ENCODE results near the gene NMUR2. TPM values are rescaled to one million over a fixed set of nuclear protein-coding genes. Genes with fewer than 3 reads are reported as not detected.

Gene NMUR2
- total and polyA plus RNA-seq, 2 of the 8 experiments (the other 6 are each of a cell fraction or from before 2014, with no cell fraction given): 0.11 TPM; not detected in 1

- TF ChIP-seq, protein P1, sequence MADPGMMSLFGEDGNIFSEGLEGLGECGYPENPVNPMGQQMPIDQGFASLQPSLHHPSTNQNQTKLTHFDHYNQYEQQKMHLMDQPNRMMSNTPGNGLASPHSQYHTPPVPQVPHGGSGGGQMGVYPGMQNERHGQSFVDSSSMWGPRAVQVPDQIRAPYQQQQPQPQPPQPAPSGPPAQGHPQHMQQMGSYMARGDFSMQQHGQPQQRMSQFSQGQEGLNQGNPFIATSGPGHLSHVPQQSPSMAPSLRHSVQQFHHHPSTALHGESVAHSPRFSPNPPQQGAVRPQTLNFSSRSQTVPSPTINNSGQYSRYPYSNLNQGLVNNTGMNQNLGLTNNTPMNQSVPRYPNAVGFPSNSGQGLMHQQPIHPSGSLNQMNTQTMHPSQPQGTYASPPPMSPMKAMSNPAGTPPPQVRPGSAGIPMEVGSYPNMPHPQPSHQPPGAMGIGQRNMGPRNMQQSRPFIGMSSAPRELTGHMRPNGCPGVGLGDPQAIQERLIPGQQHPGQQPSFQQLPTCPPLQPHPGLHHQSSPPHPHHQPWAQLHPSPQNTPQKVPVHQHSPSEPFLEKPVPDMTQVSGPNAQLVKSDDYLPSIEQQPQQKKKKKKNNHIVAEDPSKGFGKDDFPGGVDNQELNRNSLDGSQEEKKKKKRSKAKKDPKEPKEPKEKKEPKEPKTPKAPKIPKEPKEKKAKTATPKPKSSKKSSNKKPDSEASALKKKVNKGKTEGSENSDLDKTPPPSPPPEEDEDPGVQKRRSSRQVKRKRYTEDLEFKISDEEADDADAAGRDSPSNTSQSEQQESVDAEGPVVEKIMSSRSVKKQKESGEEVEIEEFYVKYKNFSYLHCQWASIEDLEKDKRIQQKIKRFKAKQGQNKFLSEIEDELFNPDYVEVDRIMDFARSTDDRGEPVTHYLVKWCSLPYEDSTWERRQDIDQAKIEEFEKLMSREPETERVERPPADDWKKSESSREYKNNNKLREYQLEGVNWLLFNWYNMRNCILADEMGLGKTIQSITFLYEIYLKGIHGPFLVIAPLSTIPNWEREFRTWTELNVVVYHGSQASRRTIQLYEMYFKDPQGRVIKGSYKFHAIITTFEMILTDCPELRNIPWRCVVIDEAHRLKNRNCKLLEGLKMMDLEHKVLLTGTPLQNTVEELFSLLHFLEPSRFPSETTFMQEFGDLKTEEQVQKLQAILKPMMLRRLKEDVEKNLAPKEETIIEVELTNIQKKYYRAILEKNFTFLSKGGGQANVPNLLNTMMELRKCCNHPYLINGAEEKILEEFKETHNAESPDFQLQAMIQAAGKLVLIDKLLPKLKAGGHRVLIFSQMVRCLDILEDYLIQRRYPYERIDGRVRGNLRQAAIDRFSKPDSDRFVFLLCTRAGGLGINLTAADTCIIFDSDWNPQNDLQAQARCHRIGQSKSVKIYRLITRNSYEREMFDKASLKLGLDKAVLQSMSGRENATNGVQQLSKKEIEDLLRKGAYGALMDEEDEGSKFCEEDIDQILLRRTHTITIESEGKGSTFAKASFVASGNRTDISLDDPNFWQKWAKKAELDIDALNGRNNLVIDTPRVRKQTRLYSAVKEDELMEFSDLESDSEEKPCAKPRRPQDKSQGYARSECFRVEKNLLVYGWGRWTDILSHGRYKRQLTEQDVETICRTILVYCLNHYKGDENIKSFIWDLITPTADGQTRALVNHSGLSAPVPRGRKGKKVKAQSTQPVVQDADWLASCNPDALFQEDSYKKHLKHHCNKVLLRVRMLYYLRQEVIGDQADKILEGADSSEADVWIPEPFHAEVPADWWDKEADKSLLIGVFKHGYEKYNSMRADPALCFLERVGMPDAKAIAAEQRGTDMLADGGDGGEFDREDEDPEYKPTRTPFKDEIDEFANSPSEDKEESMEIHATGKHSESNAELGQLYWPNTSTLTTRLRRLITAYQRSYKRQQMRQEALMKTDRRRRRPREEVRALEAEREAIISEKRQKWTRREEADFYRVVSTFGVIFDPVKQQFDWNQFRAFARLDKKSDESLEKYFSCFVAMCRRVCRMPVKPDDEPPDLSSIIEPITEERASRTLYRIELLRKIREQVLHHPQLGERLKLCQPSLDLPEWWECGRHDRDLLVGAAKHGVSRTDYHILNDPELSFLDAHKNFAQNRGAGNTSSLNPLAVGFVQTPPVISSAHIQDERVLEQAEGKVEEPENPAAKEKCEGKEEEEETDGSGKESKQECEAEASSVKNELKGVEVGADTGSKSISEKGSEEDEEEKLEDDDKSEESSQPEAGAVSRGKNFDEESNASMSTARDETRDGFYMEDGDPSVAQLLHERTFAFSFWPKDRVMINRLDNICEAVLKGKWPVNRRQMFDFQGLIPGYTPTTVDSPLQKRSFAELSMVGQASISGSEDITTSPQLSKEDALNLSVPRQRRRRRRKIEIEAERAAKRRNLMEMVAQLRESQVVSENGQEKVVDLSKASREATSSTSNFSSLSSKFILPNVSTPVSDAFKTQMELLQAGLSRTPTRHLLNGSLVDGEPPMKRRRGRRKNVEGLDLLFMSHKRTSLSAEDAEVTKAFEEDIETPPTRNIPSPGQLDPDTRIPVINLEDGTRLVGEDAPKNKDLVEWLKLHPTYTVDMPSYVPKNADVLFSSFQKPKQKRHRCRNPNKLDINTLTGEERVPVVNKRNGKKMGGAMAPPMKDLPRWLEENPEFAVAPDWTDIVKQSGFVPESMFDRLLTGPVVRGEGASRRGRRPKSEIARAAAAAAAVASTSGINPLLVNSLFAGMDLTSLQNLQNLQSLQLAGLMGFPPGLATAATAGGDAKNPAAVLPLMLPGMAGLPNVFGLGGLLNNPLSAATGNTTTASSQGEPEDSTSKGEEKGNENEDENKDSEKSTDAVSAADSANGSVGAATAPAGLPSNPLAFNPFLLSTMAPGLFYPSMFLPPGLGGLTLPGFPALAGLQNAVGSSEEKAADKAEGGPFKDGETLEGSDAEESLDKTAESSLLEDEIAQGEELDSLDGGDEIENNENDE (IDR thresholded peaks at IDR 0.05; ENCODE audit: insufficient replicate concordance, low read length): no peak
- TF ChIP-seq PHF8 (conservative IDR thresholded peaks at IDR 0.05; ENCODE audit: low read depth, low read length): no peak
Measured at GRCh38 chr5:152439791-152440190, 34.7 kb upstream of the NMUR2 start (continued).

Measured in H1 (cell line).